ENCODE measurements around the gene FBXW8.

Gene FBXW8

DNA sequence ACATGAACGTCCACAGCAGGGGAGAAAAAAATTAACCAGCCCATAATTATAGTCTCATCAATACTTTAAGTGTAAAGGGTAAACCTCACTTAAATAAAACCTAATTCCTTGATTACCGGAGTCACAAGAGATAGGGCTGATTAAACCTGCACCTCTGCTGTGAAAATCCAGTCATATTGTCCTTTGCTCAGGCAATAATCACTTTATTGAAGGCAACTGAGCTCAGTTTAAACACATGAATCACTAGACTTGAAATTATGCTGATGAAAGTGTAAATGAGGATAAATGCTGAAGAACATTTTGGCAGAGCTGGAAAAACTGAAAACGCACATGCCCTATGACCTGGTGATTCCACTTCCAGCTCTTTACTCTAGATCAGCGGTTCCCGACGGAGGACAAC is 22.9 kb upstream of the FBXW8 start:
- no peak overlapping the region for H3K4me3 ChIP-seq (ENCODE audit: low read depth, low read length)
- no peak for TF ChIP-seq CTCF (IDR thresholded peaks at IDR 0.05; ENCODE audit: borderline replicate concordance, insufficient read depth, low read depth, low read length)

DNA sequence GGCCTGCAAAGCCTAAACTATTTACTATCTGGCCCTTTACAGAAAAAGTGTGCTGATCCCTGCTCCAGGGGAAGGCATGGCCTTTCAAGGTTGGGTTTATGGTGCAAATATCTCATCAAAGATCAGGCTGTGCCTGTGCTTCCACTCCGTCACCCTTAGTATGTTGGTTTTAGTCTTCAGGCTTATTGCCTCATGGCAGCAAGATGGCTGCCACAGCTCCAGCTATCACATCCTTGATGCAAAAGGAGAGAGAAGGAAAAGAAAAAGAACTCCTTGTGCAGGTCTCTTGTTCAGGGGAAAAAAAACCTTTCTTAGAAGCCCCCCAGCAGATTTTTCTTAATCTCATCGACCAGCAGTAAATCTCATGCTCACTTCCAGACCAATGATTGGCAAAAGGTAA is 20.4 kb upstream of the FBXW8 start:
- TF ChIP-seq CTCF (IDR thresholded peaks at IDR 0.05; ENCODE audit: borderline replicate concordance, insufficient read depth, low read depth, low read length) = no peak
- H3K4me3 ChIP-seq (ENCODE audit: low read depth, low read length) = no peak overlapping the region

DNA sequence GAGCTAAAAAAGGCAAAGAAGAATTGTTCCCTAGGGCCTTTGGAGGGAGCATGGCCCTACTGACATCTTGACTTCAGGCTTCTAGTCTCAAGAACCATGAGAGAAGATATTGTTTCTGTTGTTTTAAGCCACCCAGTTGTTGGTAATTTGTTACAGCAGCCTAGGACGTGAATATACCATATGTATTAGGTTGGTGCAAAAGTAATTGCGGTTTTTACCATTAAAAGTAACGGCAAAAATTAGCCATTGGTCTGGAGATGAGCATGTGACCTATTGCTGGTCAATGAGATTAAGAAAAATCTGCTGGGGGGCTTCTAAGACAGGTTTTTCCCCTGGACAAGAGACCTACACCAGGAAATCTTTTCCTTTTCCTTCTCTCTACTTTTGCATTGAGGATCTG is 19.7 kb upstream of the FBXW8 start:
- no peak overlapping the region for H3K4me3 ChIP-seq (ENCODE audit: low read depth, low read length)
- TF ChIP-seq CTCF (IDR thresholded peaks at IDR 0.05; ENCODE audit: borderline replicate concordance, insufficient read depth, low read depth, low read length) = no peak

DNA sequence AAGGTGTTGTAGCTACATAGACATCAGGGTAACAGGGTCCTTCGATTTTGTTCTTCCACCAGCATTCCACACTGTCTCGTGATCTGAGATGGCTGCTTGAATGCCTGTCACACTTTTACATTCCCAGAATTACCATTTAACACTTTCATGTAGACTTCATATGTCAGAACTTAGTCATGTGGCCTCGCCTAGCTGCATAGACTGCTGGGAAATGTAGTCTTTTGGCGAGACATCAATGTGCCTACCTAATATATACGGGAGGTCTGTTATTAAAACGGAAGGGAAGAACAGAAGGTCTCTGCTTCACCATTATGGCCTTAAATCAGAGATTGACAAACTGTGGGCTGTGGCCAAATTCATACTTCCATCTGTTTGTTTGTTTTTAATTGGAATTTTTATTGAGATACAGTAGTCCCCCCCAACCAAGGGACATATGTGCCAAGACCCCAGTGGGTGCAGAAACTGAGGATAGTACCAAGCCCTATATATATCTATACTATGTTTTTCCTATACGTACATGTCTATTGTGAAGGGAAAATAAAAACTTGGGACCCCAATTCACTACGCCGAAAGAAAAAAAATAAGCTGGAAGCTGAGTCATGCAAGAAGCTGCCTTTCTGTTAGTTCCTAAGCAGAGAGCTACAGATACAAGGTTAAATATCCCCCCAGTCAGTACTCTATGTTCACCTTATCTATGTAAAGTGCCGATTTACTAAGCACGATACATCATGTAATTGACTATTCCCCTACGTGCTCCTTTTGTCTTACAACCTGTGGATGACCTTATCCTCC is 18.2 kb upstream of the FBXW8 start:
- no peak overlapping the region for H3K4me3 ChIP-seq (ENCODE audit: low read depth, low read length)
- TF ChIP-seq CTCF (IDR thresholded peaks at IDR 0.05; ENCODE audit: borderline replicate concordance, insufficient read depth, low read depth, low read length) = no peak

GRCh38 chr12:116894913-116895312 is 15.8 kb upstream of the FBXW8 start:
- H3K4me3 ChIP-seq (ENCODE audit: low read depth, low read length) = no peak overlapping the region
- no peak for TF ChIP-seq CTCF (IDR thresholded peaks at IDR 0.05; ENCODE audit: borderline replicate concordance, insufficient read depth, low read depth, low read length)

GRCh38 chr12:116896411-116896924 is 14.3 kb upstream of the FBXW8 start:
- no peak for TF ChIP-seq CTCF (IDR thresholded peaks at IDR 0.05; ENCODE audit: borderline replicate concordance, insufficient read depth, low read depth, low read length)
- no peak overlapping the region for H3K4me3 ChIP-seq (ENCODE audit: low read depth, low read length)

DNA sequence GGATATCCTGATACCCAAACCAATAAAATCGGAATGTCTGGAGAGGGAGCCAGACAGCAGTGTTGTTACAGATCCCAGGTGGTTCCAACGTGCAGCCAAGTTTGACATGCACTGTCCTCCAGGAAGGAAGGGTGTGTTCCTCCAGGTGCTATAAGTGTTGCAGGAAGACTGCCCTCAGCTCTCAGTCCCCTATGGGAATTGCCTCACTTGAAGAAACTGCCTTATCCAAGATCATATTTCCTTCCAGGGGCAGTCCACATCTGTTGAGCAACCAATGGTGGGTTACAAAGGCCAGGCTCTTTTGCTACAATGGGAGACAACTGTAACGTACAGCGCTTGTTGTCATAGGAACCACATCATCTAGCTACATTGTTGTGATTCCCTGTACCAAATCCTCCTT is 13.3 kb upstream of the FBXW8 start:
- no peak for TF ChIP-seq CTCF (IDR thresholded peaks at IDR 0.05; ENCODE audit: borderline replicate concordance, insufficient read depth, low read depth, low read length)
- H3K4me3 ChIP-seq (ENCODE audit: low read depth, low read length) = no peak overlapping the region
